Activated T-cell treated with anti-CD3 and anti-CD28 coated beads, Interleukin-2, amount 50 U/mL, for 48 hours (primary cell): ENCODE data around the gene ZBTB45.
"Not testable (repeated sequence)": the region's sequence is repeated elsewhere in the genome, so short reads cannot be mapped to it uniquely, and the experiment has no call there.

Experiments used
- DNase-seq, 2 experiments: peaks; one replicate each; pipeline ENCODE4 v3.0.0-alpha.2; 2020

Gene ZBTB45

GRCh38 chr19:58554494-58555368 lies 35.1 kb upstream of the ZBTB45 start, which contains the start of gene CHMP2A:
TSS of gene CHMP2A (minus strand) at chr19:58555105. CDS start at chr19:58554212, 893 bp downstream.
- peak; percentile 99 for DNase-seq

- DNase-seq: peak in 1 of 2 experiments; percentile 45
Observed at GRCh38 chr19:58553799-58554493, 34.3 kb upstream of the ZBTB45 start.

- no peak for DNase-seq
Observed at GRCh38 chr19:58552655-58553054, 33.0 kb upstream of the ZBTB45 start.

GRCh38 chr19:58551577-58552471 lies 32.2 kb upstream of the ZBTB45 start:
- peak; percentile 32 to 35 for DNase-seq

- no peak for DNase-seq
Observed at GRCh38 chr19:58551123-58551497, 31.5 kb upstream of the ZBTB45 start.

GRCh38 chr19:58550362-58551122 lies 30.9 kb upstream of the ZBTB45 start:
- DNase-seq: peak; percentile 25 to 29

GRCh38 chr19:58549664-58550361 lies 30.2 kb upstream of the ZBTB45 start:
- DNase-seq: no peak

GRCh38 chr19:58548859-58549663 lies 29.5 kb upstream of the ZBTB45 start:
- DNase-seq: no peak

GRCh38 chr19:58547323-58548312 lies 28.0 kb upstream of the ZBTB45 start:
- DNase-seq: no peak

GRCh38 chr19:58546019-58546530 lies 26.5 kb upstream of the ZBTB45 start:
- DNase-seq: no peak

GRCh38 chr19:58545286-58546018 lies 25.8 kb upstream of the ZBTB45 start:
- DNase-seq: peak in 1 of 2 experiments; percentile 31

GRCh38 chr19:58544591-58545285 lies 25.1 kb upstream of the ZBTB45 start:
- no peak for DNase-seq

- peak; percentile 100 for DNase-seq
Observed at GRCh38 chr19:58543826-58544590, 24.4 kb upstream of the ZBTB45 start, which contains the start of gene TRIM28. TSS of gene TRIM28 (plus strand) at chr19:58544064. CDS start at chr19:58544758, 694 bp downstream.

GRCh38 chr19:58542641-58543372 lies 23.2 kb upstream of the ZBTB45 start:
- not testable (repeated sequence) for DNase-seq

GRCh38 chr19:58539169-58539559 lies 19.6 kb upstream of the ZBTB45 start:
- DNase-seq: not testable (repeated sequence)
